A549 (cell line): ENCODE data around the gene RAD51B.

Source experiments
- BHLHE40 ChIP-seq: IDR thresholded peaks from 2 replicates; pipeline ENCODE4 v1.6.1; 2012; ENCODE audit warnings: low read depth, low read length, inconsistent platforms
- CHD2 ChIP-seq: fragments of 150-350 bp; IDR thresholded peaks from 2 replicates; pipeline ENCODE4 v1.6.1; 2014; ENCODE audit warnings: low read length; ENCODE audit not compliant: partially characterized antibody
- HDAC2 ChIP-seq: fragments of 200-600 bp; sonication (generic); IDR thresholded peaks from 2 replicates; pipeline ENCODE4 v1.6.1; 2016
- JUN ChIP-seq, 2 experiments: fragments of >200 bp; sonication (Bioruptor Twin); formaldehyde crosslinking; IDR thresholded peaks; 2 replicates in 1 of 2; 3 replicates in 1 of 2; pipeline ENCODE4 v1.6.1; 2016 to 2017
- KDM5A ChIP-seq: fragments of 200-600 bp; sonication (generic); IDR thresholded peaks from 2 replicates; pipeline ENCODE4 v1.6.1; 2016; ENCODE audit warnings: antibody characterized with exemption, mild to moderate bottlenecking
- MAZ ChIP-seq: fragments of 150-350 bp; IDR thresholded peaks from 2 replicates; pipeline ENCODE4 v1.6.1; 2014; ENCODE audit warnings: antibody characterized with exemption, low read depth, low read length, borderline replicate concordance
- POLR2A ChIP-seq: IDR thresholded peaks from 2 replicates; pipeline ENCODE4 v1.6.1; 2012; ENCODE audit warnings: mild to moderate bottlenecking, low read length
- RFX5 ChIP-seq: fragments of 450-650 bp; IDR thresholded peaks from 2 replicates; pipeline ENCODE4 v1.7.1; 2014; ENCODE audit warnings: antibody characterized with exemption, mild to moderate bottlenecking, moderate library complexity
- SMC3 ChIP-seq: fragments of >200 bp; sonication (Bioruptor Twin); formaldehyde crosslinking; IDR thresholded peaks from 3 replicates; pipeline ENCODE4 v1.6.1; 2018; ENCODE audit warnings: inconsistent platforms
- TF ChIP-seq, protein P1 (sequence below): fragments of >200 bp; sonication (Bioruptor Twin); formaldehyde crosslinking; IDR thresholded peaks from 3 replicates; pipeline ENCODE4 v1.5.1; 2016

DNA sequence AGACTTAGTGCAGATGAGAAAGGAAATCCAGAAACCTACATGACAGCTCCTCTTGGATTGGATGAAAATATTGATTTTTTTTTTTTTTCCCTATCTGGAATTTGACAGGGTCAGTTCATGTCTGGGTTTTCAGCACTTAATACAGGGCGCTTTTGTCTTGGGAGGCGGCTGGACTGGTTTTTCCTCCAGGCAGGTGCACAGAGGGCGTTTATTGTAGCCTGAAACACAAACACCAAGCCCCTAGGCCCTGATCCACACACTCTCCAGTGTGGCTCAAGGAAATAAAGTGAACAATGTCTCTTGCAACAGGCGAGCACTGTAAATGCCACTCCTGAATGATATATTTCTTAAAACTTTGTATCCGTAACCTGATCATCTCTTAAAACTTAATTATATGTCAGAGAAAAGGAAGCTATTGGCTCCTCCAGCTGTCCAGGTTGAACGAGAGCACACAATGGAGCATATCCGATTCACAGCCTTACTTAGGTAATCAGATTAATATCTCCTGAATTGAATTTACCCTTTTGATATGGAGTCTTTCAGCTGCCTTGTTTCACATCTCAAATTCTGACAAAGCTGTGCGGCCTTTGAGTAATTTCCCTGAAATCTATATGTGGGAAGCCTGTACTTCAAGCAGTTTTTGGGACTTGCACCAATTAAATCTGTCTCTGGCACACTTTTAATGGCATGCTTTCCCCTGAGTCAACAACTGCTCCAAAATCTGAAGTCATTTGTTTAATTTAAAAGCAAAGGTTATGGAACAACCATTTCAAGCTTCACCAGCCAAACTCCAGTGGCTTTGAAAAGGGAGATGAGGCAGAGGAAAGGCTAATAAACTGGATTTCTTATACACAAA is 487.6 kb downstream of the RAD51B start:
- no peak for TF ChIP-seq BHLHE40
- no peak for TF ChIP-seq JUN (IDR thresholded peaks at IDR 0.05)
- TF ChIP-seq, protein P1, sequence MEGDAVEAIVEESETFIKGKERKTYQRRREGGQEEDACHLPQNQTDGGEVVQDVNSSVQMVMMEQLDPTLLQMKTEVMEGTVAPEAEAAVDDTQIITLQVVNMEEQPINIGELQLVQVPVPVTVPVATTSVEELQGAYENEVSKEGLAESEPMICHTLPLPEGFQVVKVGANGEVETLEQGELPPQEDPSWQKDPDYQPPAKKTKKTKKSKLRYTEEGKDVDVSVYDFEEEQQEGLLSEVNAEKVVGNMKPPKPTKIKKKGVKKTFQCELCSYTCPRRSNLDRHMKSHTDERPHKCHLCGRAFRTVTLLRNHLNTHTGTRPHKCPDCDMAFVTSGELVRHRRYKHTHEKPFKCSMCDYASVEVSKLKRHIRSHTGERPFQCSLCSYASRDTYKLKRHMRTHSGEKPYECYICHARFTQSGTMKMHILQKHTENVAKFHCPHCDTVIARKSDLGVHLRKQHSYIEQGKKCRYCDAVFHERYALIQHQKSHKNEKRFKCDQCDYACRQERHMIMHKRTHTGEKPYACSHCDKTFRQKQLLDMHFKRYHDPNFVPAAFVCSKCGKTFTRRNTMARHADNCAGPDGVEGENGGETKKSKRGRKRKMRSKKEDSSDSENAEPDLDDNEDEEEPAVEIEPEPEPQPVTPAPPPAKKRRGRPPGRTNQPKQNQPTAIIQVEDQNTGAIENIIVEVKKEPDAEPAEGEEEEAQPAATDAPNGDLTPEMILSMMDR: no peak
- no peak for TF ChIP-seq MAZ
- no peak for TF ChIP-seq CHD2
- no peak for TF ChIP-seq RFX5
- no peak for TF ChIP-seq POLR2A
- TF ChIP-seq HDAC2: no peak
- TF ChIP-seq KDM5A: no peak
- TF ChIP-seq SMC3: no peak
